CD14-positive monocyte (primary cell): ENCODE results near the gene KIAA0586. TPM values are rescaled to one million over a fixed set of nuclear protein-coding genes. Genes with fewer than 3 reads are reported as not detected.
A peak's percentile ranks its signal among the peaks of the same experiment; 100 is the strongest.

Experiments used
- DNase-seq, 3 donors: peaks; one replicate each; pipeline ENCODE4 v3.0.0-alpha.2; 2011 to 2022
- H2AFZ ChIP-seq: 2 replicates; pipeline ENCODE4 v1.6.0; 2012; ENCODE audit warnings: mild to moderate bottlenecking, low read depth, low read length, inconsistent platforms; ENCODE audit not compliant: insufficient read depth, poor library complexity, severe bottlenecking
- H3K27ac ChIP-seq, 2 donors: 1 replicate in 1 of 2; 2 replicates in 1 of 2; pipeline ENCODE4 v1.5.1; 2012 to 2013; ENCODE audit warnings: low read length in 2 of 2, control low read depth in 1 of 2, inconsistent platforms in 1 of 2, low read depth in 1 of 2, mild to moderate bottlenecking in 1 of 2
- H3K27me3 ChIP-seq, 2 donors: one replicate each; pipeline versions ENCODE4 v1.6.0 to v1.6.1; 2011 to 2013; ENCODE audit warnings: low read length in 2 of 2; ENCODE audit not compliant: control insufficient read depth in 2 of 2, insufficient read depth in 2 of 2
- H3K36me3 ChIP-seq, 2 donors: replicated peaks in 1 of 2; 1 replicate in 1 of 2; 2 replicates in 1 of 2; pipeline versions ENCODE4 v1.5.1 to v1.6.1; 2012 to 2013; ENCODE audit warnings: low read length in 2 of 2, control low read depth in 1 of 2, inconsistent platforms in 1 of 2, mild to moderate bottlenecking in 1 of 2; ENCODE audit not compliant: insufficient read depth in 2 of 2, control insufficient read depth in 1 of 2
- H3K4me1 ChIP-seq, 2 donors: 1 replicate in 1 of 2; 2 replicates in 1 of 2; pipeline versions ENCODE4 v1.5.1 to v1.6.1; 2012 to 2013; ENCODE audit warnings: low read length in 2 of 2, control low read depth in 1 of 2, inconsistent platforms in 1 of 2, mild to moderate bottlenecking in 1 of 2, moderate library complexity in 1 of 2; ENCODE audit not compliant: insufficient read depth in 2 of 2, control insufficient read depth in 1 of 2
- H3K4me2 ChIP-seq: replicated peaks from 2 replicates; pipeline ENCODE3; 2012; ENCODE audit warnings: low read length, moderate library complexity, mild to moderate bottlenecking; ENCODE audit not compliant: poor library complexity, severe bottlenecking; ENCODE audit errors: extremely low read depth
- H3K4me3 ChIP-seq, 3 experiments: fragments of 200-600 bp in 1 of 3; sonication (generic) in 1 of 3; replicated peaks in 1 of 3; 1 replicate in 2 of 3; 2 replicates in 1 of 3; pipeline ENCODE4 v1.5.1; 2011 to 2013; ENCODE audit warnings: low read length in 3 of 3, mild to moderate bottlenecking in 3 of 3, control low read depth in 2 of 3, low read depth in 2 of 3, inconsistent platforms in 1 of 3, moderate library complexity in 1 of 3
- H3K79me2 ChIP-seq: 2 replicates; pipeline ENCODE4 v1.6.0; 2012; ENCODE audit warnings: mild to moderate bottlenecking, control low read depth, inconsistent platforms, low read length, moderate library complexity; ENCODE audit not compliant: insufficient read depth
- H3K9ac ChIP-seq: 2 replicates; pipeline ENCODE4 v1.6.0; 2017; ENCODE audit warnings: low read length, mild to moderate bottlenecking; ENCODE audit not compliant: insufficient read depth, poor library complexity, severe bottlenecking
- H3K9me3 ChIP-seq, 2 donors: replicated peaks in 1 of 2; 1 replicate in 1 of 2; 2 replicates in 1 of 2; pipeline versions ENCODE4 v1.5.1 to v1.6.1; 2012 to 2013; ENCODE audit warnings: low read length in 2 of 2, control low read depth in 1 of 2; ENCODE audit not compliant: control insufficient read depth in 1 of 2, insufficient read depth in 1 of 2
- H4K20me1 ChIP-seq: 2 replicates; pipeline ENCODE4 v1.6.0; 2012; ENCODE audit warnings: mild to moderate bottlenecking, low read length, control low read depth, moderate library complexity; ENCODE audit not compliant: insufficient read depth
- H3K27ac Mint-ChIP-seq, 7 donors: one replicate each; pipeline ENCODE4 v1.8.0; 2020; ENCODE audit warnings: mild to moderate bottlenecking in 7 of 7, mixed read lengths in 7 of 7, moderate library complexity in 6 of 7, inconsistent platforms in 2 of 7
- H3K27me3 Mint-ChIP-seq, 3 donors: one replicate each; pipeline ENCODE4 v1.8.0; 2021 to 2022; ENCODE audit warnings: low read depth in 3 of 3, mild to moderate bottlenecking in 3 of 3, mixed read lengths in 3 of 3, moderate library complexity in 3 of 3, inconsistent platforms in 1 of 3
- H3K36me3 Mint-ChIP-seq, 2 donors: one replicate each; pipeline ENCODE4 v1.8.0; 2020; ENCODE audit warnings: mixed read lengths in 2 of 2, inconsistent platforms in 1 of 2, mild to moderate bottlenecking in 1 of 2
- H3K4me1 Mint-ChIP-seq: one replicate; pipeline ENCODE4 v1.8.0; 2020; ENCODE audit warnings: mild to moderate bottlenecking, mixed read lengths
- H3K4me3 Mint-ChIP-seq, 2 donors: one replicate each; pipeline ENCODE4 v1.8.0; 2020; ENCODE audit warnings: mild to moderate bottlenecking in 2 of 2, mixed read lengths in 2 of 2, moderate library complexity in 1 of 2
- H3K9me3 Mint-ChIP-seq, 7 donors: one replicate each; pipeline ENCODE4 v1.8.0; 2020 to 2022; ENCODE audit warnings: mixed read lengths in 7 of 7, mild to moderate bottlenecking in 6 of 7, moderate library complexity in 6 of 7, inconsistent platforms in 2 of 7
- WGBS: methylation state at CpG from one replicate; pipeline ENCODE4 v1.1.5; 2013; ENCODE audit warnings: missing lambda C conversion rate; ENCODE audit not compliant: insufficient coverage; 5-methylcytosine and 5-hydroxymethylcytosine counted together
- intact Hi-C, 2 donors: fragments of 100-400 bp; cut with micrococcal nuclease; formaldehyde crosslinking; loops; one replicate each; pipeline versions ENCODE4 v1.15.0 to v1.15.1; 2023
- polyA plus RNA-seq, 3 donors: library from polyadenylated mRNA; depleted of rRNA in 1 of 3; unstranded in 2 of 3; stranded (reverse) in 1 of 3; fragments of 300-500 nt in 2 of 3; fragments of >200 nt in 1 of 3; fragmentation: Illumina TruSeq in 2 of 3; gene quantifications; 1 replicate in 2 of 3; 2 replicates in 1 of 3; pipeline ENCODE4 v1.2.3, GENCODE V29; 2012 to 2021
- TF ChIP-seq, protein P1 (sequence below): fragments of 200-600 bp; IDR thresholded peaks from one replicate; pipeline ENCODE4 v1.8.0; 2022; ENCODE audit warnings: antibody characterized with exemption, mild to moderate bottlenecking

Gene KIAA0586
- polyA plus RNA-seq, 3 donors: 3.4 to 7.5 (median 4.4) TPM

DNA sequence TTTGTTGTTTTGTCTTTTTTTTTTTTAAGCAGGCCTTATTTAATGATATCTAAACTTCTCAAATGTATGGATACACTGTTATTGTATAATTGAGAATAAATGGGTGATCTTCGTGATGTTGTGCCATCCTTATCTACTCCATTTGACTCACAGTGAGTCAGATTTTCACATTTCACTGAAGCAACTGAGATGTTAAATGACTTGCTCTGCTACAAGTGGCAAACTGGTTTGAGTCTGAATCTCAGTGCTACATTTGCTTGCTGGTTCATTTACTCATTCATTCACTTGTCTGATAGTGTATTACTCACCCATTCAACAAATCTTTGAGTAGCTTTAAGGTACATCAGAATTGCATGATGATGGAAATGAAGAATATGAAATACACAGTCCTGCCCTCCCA lies 2.6 kb downstream of the KIAA0586 start:
- TF ChIP-seq, protein P1, sequence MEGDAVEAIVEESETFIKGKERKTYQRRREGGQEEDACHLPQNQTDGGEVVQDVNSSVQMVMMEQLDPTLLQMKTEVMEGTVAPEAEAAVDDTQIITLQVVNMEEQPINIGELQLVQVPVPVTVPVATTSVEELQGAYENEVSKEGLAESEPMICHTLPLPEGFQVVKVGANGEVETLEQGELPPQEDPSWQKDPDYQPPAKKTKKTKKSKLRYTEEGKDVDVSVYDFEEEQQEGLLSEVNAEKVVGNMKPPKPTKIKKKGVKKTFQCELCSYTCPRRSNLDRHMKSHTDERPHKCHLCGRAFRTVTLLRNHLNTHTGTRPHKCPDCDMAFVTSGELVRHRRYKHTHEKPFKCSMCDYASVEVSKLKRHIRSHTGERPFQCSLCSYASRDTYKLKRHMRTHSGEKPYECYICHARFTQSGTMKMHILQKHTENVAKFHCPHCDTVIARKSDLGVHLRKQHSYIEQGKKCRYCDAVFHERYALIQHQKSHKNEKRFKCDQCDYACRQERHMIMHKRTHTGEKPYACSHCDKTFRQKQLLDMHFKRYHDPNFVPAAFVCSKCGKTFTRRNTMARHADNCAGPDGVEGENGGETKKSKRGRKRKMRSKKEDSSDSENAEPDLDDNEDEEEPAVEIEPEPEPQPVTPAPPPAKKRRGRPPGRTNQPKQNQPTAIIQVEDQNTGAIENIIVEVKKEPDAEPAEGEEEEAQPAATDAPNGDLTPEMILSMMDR: no peak
- Histone ChIP-seq H4K20me1 (no peaks in the 10 kb centered on the region), H3K4me1 (peaks cover 17% of the 10 kb centered on the region in 2 donors), H3K9me3 (no peaks in the 10 kb centered on the region), H3K4me3 (no peak overlapping the region), H2AFZ (no peak overlapping the region), H3K4me2 (no peak overlapping the region), H3K27ac (no peak overlapping the region), H3K9ac (no peak overlapping the region), H3K79me2 (peaks cover 38% of the 10 kb centered on the region), H3K27me3 (no peaks in the 10 kb centered on the region), H3K36me3 (peaks cover 18 to 36% of the 10 kb centered on the region in 2 donors)
- H3K36me3 Mint-ChIP-seq: peaks cover 24 to 34% of the 10 kb centered on the region in 2 donors
- no peak for DNase-seq
- no peaks in the 10 kb centered on the region for H3K9me3 Mint-ChIP-seq
- no peak overlapping the region for H3K4me3 Mint-ChIP-seq
- intact Hi-C loops: no loop called here
- H3K27me3 Mint-ChIP-seq: no peaks in the 10 kb centered on the region
- WGBS: no CpG with 5 or more reads among the region's 1 CpG
- H3K4me1 Mint-ChIP-seq: peaks cover 16% of the 10 kb centered on the region
- H3K27ac Mint-ChIP-seq: no peak overlapping the region

DNA sequence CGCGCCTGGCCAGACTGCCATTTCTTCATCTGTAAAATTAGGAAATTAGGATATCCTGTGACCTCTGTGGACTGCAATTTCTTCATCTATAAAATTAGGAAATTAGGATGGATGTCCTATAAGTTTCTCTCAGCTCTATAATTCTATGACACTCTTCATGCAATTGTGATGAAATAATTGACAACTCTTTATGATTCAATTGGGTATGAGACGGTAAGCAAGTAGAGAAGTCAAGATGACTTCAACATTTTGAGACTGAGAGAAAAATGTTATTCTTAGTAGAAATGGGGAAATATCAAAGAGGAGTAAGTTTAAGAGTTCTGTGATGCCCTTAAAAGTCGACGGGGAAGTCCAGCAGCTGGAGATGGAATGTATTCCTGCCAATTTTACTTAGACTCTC lies 12.0 kb downstream of the KIAA0586 start:
- Mint-ChIP-seq H3K27ac (peak overlapping the region; percentile 12 to 88 (median 80)), H3K4me1 (peaks cover 16% of the 10 kb centered on the region), H3K9me3 (peaks cover 0 to 4% (median 0%) of the 10 kb centered on the region in 7 donors), H3K27me3 (peaks cover 0 to 2% (median 0%) of the 10 kb centered on the region in 3 donors), H3K36me3 (peaks cover 44 to 76% of the 10 kb centered on the region in 2 donors), H3K4me3 (no peak overlapping the region)
- Histone ChIP-seq H3K36me3 (peaks cover 26 to 60% of the 10 kb centered on the region in 2 donors), H3K27ac (peak overlapping the region in 1 of 2 donors; percentile 36), H4K20me1 (no peaks in the 10 kb centered on the region), H3K27me3 (no peaks in the 10 kb centered on the region), H3K9me3 (no peaks in the 10 kb centered on the region), H3K4me3 (no peak overlapping the region), H3K4me2 (no peak overlapping the region), H3K4me1 (peaks cover 0 to 9% of the 10 kb centered on the region in 2 donors), H3K79me2 (no peaks in the 10 kb centered on the region), H2AFZ (no peak overlapping the region), H3K9ac (no peak overlapping the region)
- DNase-seq: peak; percentile 20 to 56 (median 38)
- intact Hi-C loops: no loop called here
- whole genome bisulfite sequencing: 20% methylated on average over 1 of the region's 5 CpGs
- TF ChIP-seq, protein P1: no peak
